ENCODE data around the gene ITPK1.
"Not testable (repeated sequence)": the region's sequence is repeated elsewhere in the genome, so short reads cannot be mapped to it uniquely, and the experiment has no call there.

ITPK1 gene

DNA sequence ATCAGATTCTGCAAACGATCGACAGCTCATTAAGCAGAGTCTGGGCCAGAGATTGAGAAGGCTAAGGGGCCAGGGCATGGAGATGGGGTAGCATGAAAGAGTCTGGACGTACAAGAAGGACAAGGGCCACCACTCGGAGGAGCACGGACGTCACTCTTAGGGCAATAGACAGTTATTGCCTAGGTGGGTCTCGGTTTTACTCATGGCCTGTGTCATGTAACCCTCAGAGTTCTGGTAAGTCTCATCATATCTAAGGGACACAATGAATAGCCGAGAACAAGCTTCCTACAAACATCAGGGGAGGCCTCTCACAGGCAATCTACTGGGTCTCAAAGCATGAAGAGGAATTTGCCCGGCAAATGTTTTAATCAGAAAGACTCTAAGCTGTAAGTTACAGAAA lies 30.4 kb upstream of the ITPK1 start:
- H3K27me3 ChIP-seq (ENCODE audit: control insufficient read depth, insufficient read depth, low read length) = no peaks in the 10 kb centered on the region
- no peaks in the 10 kb centered on the region for H3K9me3 ChIP-seq (ENCODE audit: control insufficient read depth, low read length)
- H3K36me3 ChIP-seq (ENCODE audit: control insufficient read depth, insufficient read depth, low read length) = no peaks in the 10 kb centered on the region
- H3K9ac ChIP-seq (ENCODE audit: low read length) = no peak overlapping the region
- peaks cover 8% of the 10 kb centered on the region for H3K4me1 ChIP-seq (ENCODE audit: control insufficient read depth, insufficient read depth, low read length)
- no peak overlapping the region for H3K4me3 ChIP-seq (ENCODE audit: low read length)

DNA sequence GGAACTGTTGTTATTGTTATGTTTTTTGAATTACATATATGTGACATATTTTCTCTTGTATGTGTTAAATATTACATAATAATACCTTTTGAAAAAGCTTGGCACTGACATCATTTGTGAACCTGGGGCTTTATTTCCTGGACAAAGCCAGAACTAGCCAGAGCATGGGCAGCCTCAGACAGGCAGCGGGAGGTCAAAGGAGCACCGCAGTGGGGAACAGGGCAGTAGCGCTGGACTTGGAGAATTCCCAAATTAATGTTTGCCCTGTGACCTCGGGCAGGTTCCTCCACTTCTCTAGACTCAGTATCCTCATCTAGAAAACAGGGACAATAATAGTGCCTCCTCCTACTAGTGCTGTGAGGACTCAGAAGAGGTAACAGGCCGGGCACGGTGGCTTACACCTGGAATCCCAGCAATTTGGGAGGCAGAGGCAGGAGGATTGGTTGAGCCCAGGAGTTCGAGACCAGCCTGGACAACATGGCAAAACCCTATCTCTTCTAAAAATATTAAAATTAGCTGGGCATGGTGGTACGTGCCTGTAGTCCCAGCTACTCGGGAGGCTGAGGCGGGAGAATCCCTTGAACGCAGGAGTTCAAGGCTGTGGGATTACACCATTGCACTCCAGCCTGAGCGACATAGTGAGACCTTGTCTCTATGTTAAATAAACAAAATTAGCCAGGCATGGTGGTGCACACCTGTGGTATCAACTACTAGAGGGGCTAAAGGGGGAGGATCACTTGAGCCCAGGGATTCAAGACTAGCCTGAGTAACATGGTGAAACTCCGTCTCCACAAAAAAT lies 27.3 kb upstream of the ITPK1 start:
- no peak overlapping the region for H3K4me3 ChIP-seq (ENCODE audit: low read length)
- peaks cover 8% of the 10 kb centered on the region for H3K4me1 ChIP-seq (ENCODE audit: control insufficient read depth, insufficient read depth, low read length)
- no peaks in the 10 kb centered on the region for H3K9me3 ChIP-seq (ENCODE audit: control insufficient read depth, low read length)
- H3K36me3 ChIP-seq (ENCODE audit: control insufficient read depth, insufficient read depth, low read length) = no peaks in the 10 kb centered on the region
- H3K9ac ChIP-seq (ENCODE audit: low read length) = no peak overlapping the region
- H3K27me3 ChIP-seq (ENCODE audit: control insufficient read depth, insufficient read depth, low read length) = no peaks in the 10 kb centered on the region

DNA sequence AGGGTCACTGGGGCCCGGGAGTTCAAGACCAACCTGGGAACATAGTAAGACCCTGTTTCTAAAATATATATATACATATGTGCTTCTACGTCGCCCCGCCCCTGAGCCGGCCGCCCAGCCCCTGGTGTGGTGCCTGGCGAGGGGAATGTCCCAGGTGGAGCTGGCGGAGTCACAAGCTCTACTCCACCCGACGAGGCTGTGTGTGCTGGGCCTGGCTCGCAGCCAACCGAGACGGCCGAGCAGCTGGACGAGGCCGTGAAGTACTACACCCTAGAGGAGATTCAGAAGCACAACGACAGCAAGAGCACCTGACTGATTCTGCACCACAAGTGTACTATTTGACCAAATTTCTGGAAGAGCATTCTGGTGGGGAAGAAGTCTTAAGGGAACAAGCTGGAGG lies 22.1 kb upstream of the ITPK1 start:
- Histone ChIP-seq H3K27me3 (ENCODE audit: control insufficient read depth, insufficient read depth, low read length) (no peaks in the 10 kb centered on the region), H3K4me1 (ENCODE audit: control insufficient read depth, insufficient read depth, low read length) (peaks cover 30% of the 10 kb centered on the region), H3K9me3 (ENCODE audit: control insufficient read depth, low read length) (no peaks in the 10 kb centered on the region), H3K4me3 (ENCODE audit: low read length) (no peak overlapping the region), H3K9ac (ENCODE audit: low read length) (no peak overlapping the region), H3K36me3 (ENCODE audit: control insufficient read depth, insufficient read depth, low read length) (no peaks in the 10 kb centered on the region)

DNA sequence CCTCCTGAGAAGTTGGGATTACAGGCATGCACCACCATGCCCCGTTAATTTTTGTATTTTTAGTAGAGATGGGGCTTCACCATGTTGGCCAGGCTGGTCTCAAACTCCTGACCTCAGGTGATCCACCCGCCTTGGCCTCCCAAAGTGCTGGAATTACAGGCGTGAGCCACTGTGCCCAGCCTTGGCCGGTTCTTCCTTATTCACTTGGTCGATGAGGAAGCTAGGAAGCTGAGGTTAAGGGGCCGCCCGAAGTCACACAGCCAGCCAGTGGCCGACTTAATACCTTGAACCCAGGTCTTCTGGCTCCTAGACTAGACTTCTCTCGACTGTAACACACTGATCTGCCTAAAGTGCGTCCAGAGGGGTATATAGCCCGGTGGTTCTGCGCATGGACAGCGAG lies 20.8 kb upstream of the ITPK1 start:
- H3K9ac ChIP-seq (ENCODE audit: low read length); H3K9me3 ChIP-seq (ENCODE audit: control insufficient read depth, low read length): not testable (repeated sequence)
- H3K4me1 ChIP-seq (ENCODE audit: control insufficient read depth, insufficient read depth, low read length) = peaks cover 35% of the 10 kb centered on the region

DNA sequence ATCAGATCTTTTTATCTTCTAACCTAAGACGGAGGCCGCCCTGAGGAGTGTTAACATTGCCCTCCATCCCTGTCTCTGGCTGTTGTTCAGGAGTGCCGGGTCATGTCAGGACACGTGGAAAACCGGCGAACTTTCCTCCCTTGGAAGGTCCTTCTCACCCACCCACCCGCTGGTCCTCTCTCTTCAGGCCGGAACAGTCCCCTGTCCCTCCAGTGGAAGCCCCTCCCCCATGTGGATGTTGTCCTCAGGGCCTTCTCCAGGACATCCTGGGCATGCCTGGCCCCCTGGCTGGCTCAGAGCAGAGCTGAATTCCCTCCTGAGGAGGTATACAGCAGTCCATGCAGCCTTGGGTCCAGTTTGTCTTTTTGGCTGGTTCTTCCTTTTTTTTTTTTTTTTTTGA lies 20.3 kb upstream of the ITPK1 start:
- Histone ChIP-seq H3K27me3 (ENCODE audit: control insufficient read depth, insufficient read depth, low read length) (no peaks in the 10 kb centered on the region), H3K4me3 (ENCODE audit: low read length) (no peak overlapping the region), H3K9ac (ENCODE audit: low read length) (no peak overlapping the region), H3K36me3 (ENCODE audit: control insufficient read depth, insufficient read depth, low read length) (no peaks in the 10 kb centered on the region), H3K9me3 (ENCODE audit: control insufficient read depth, low read length) (no peaks in the 10 kb centered on the region), H3K4me1 (ENCODE audit: control insufficient read depth, insufficient read depth, low read length) (peaks cover 35% of the 10 kb centered on the region)

More for the DNA sequence above, 20.8 kb upstream of the ITPK1 start:
- not testable (repeated sequence) for H3K36me3 ChIP-seq (ENCODE audit: control insufficient read depth, insufficient read depth, low read length); H3K4me3 ChIP-seq (ENCODE audit: low read length); H3K27me3 ChIP-seq (ENCODE audit: control insufficient read depth, insufficient read depth, low read length)

DNA sequence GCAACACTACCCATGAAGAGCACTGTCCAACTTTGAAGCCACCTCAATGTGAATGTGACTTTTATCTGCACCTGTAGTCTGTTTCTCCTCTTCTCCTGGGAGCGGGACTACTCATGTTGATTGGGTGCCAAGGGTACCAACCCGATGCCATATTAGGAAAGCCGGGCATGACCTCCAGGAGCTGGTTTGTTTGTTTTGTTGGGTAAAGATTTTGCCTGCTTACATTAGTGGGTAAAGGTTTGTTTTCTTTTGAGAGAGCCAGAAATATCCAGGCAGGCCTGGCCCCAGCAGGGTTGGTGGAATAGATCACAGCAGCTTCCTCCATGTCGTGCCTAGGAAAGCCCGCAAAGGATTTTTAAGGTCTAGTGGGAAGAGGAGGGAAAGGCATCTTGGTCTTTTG lies 19.7 kb upstream of the ITPK1 start:
- H3K9ac ChIP-seq (ENCODE audit: low read length) = no peak overlapping the region
- no peaks in the 10 kb centered on the region for H3K36me3 ChIP-seq (ENCODE audit: control insufficient read depth, insufficient read depth, low read length)
- H3K4me1 ChIP-seq (ENCODE audit: control insufficient read depth, insufficient read depth, low read length) = peaks cover 35% of the 10 kb centered on the region
- H3K9me3 ChIP-seq (ENCODE audit: control insufficient read depth, low read length) = no peaks in the 10 kb centered on the region
- no peaks in the 10 kb centered on the region for H3K27me3 ChIP-seq (ENCODE audit: control insufficient read depth, insufficient read depth, low read length)
- H3K4me3 ChIP-seq (ENCODE audit: low read length) = no peak overlapping the region

DNA sequence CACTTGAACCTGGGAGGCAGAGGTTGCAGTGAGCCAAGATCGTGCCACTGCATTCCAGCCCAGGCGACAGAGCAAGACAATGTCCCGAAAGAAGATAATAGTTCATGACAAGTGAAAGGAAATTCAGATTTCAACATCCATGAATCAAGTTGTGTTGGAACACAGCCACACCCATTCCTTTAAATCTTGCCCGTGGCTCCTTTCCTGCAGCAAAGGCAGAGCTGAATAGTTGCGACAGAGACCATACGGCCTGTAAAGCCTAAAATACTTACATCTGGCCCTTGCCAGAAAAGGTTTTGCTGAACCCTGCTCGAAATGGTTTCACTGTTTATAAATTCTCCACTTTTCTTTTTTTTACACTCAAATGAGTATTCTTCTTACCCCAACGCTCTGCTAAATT lies 17.7 kb upstream of the ITPK1 start:
- H3K4me3 ChIP-seq (ENCODE audit: low read length) = no peak overlapping the region
- peaks cover 31% of the 10 kb centered on the region for H3K4me1 ChIP-seq (ENCODE audit: control insufficient read depth, insufficient read depth, low read length)

DNA sequence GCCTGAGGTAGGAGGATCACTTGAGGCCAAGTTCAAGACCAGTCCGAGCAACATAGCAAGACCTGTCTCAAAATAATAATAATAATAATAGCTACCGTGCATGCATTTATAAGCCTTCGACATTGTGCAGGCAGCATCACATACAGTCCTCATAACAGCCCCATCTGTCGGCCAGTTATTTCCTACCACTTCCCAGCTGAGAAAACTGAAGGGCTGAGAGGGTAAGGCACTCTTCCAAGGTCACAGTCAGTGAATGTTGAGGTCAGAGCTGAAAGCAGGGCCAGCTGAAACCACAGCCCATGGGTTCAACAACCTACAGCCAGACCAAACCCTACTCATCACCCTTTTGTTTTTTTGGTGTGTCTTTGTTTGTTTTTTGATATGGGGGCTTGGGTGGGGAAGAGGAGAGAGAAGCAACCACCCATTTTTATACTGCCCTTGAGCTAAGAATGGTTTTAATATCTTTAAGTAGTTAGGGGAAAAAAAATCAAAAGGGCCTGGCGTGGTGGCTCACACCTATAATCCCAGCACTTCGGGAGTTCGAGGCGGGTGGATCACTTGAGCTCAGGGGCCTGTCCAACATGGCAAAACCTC lies 16.8 kb upstream of the ITPK1 start:
- Histone ChIP-seq H3K27me3 (ENCODE audit: control insufficient read depth, insufficient read depth, low read length) (no peaks in the 10 kb centered on the region), H3K4me3 (ENCODE audit: low read length) (no peak overlapping the region), H3K9ac (ENCODE audit: low read length) (no peak overlapping the region), H3K9me3 (ENCODE audit: control insufficient read depth, low read length) (no peaks in the 10 kb centered on the region), H3K36me3 (ENCODE audit: control insufficient read depth, insufficient read depth, low read length) (no peaks in the 10 kb centered on the region), H3K4me1 (ENCODE audit: control insufficient read depth, insufficient read depth, low read length) (peaks cover 23% of the 10 kb centered on the region)

More for the DNA sequence above, 17.7 kb upstream of the ITPK1 start:
- Histone ChIP-seq H3K9ac (ENCODE audit: low read length) (no peak overlapping the region), H3K36me3 (ENCODE audit: control insufficient read depth, insufficient read depth, low read length) (no peaks in the 10 kb centered on the region), H3K27me3 (ENCODE audit: control insufficient read depth, insufficient read depth, low read length) (no peaks in the 10 kb centered on the region), H3K9me3 (ENCODE audit: control insufficient read depth, low read length) (no peaks in the 10 kb centered on the region)

DNA sequence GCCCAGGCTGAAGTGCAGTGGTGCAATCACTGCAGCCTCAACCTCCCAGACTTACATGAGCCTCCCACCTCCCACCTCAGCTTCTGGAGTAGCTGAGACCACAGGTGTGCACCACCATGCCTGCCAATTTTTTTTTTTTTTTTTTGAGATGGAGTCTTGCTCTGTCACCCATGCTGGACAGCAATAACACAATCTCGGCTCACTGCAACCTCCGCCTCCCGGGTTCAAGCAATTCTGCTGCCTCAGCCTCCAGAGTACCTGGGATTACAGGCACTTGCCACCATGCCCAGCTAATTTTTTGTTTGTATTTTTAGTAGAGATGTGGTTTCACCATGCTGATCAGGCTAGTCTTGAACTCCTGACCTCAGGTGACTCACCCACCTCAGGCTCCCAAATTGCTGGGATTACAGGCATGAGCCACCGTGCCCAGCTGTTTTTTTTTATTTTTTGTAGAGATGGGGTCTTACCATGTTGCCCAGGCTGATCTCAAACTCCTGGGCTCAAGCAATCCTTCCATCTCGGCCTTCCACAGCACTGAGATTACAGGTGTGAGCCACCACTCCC lies 15.6 kb upstream of the ITPK1 start:
- not testable (repeated sequence) for H3K27me3 ChIP-seq (ENCODE audit: control insufficient read depth, insufficient read depth, low read length); H3K9ac ChIP-seq (ENCODE audit: low read length); H3K4me3 ChIP-seq (ENCODE audit: low read length); H3K9me3 ChIP-seq (ENCODE audit: control insufficient read depth, low read length); H3K36me3 ChIP-seq (ENCODE audit: control insufficient read depth, insufficient read depth, low read length)
- peaks cover 20% of the 10 kb centered on the region for H3K4me1 ChIP-seq (ENCODE audit: control insufficient read depth, insufficient read depth, low read length)

DNA sequence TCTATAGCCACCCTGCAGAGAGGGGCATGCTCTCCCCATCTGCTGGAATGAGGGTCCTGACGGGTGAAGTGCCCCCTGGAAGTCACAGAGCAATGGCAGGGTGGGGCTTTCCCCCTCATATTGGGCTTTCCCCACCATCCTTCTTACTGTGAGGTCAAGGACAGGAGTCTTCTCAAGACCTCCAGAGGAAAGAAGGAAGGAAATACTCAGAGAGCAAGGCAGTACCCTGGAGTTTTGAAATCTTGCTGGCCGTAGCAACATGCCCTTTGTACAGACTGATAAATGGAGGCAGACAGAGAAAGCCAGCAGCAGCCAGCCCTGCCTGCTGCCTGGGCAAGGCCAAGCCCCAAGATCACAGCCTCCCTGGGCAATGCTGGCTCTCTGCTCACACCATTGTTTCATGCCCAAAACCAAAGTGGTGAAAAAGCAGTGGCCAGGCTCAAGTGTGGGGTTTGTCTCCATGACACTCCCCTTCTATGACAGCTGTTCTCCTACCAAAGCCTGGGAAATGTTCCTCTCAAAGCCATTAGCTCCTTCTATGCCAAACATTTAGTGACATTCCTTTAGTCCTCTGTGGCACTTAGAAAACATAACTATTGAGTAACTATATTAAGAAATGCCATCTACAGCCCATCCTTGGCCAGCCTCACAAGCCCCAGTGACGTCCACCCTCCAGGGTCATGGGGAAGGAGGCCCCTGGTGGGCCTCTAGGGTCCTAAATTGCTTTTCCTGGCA lies 13.2 kb upstream of the ITPK1 start:
- H3K4me3 ChIP-seq (ENCODE audit: low read length) = no peak overlapping the region
- no peak overlapping the region for H3K9ac ChIP-seq (ENCODE audit: low read length)
- no peaks in the 10 kb centered on the region for H3K36me3 ChIP-seq (ENCODE audit: control insufficient read depth, insufficient read depth, low read length)
- no peaks in the 10 kb centered on the region for H3K9me3 ChIP-seq (ENCODE audit: control insufficient read depth, low read length)
- H3K27me3 ChIP-seq (ENCODE audit: control insufficient read depth, insufficient read depth, low read length) = no peaks in the 10 kb centered on the region
- H3K4me1 ChIP-seq (ENCODE audit: control insufficient read depth, insufficient read depth, low read length) = peaks cover 6% of the 10 kb centered on the region

DNA sequence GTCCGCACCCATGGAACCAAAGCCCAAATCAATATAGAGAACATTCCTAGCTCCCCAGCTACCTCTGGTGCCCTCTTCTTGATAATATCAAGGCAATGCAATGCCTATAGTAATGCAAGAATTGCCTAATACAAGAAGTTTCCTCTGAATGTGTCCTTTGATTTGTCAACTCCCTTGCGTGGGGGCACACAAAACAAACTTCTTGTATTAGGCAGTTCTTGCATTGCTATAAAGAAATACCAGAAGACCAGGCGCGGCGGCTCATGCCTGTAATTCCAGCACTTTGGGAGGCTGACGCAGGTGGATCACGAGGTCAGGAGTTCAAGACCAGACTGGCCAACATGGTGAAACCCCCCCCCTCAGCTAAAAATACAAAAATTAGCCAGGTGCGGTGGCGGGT lies 10.4 kb upstream of the ITPK1 start:
- H3K36me3 ChIP-seq (ENCODE audit: control insufficient read depth, insufficient read depth, low read length) = no peaks in the 10 kb centered on the region

DNA sequence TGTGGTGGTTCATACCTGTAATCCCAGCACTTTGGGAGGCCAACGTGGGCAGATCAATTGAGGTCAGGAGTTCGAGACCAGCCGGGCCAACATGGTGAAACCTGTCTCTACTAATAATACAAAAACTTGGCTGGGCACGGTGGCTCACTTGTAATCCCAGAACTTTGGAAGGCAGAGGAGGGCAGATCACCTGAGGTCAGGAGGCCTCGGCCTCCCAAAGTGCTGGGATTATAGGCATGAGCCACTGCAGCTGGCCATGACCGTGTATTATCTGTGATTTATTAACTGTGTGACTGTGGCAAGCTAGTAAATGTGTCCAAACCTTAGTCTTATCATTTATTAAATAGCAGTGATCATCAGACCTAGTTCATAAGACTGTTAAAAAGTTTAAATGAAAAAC lies 7.1 kb upstream of the ITPK1 start:
- Histone ChIP-seq H3K9me3 (ENCODE audit: control insufficient read depth, low read length) (no peaks in the 10 kb centered on the region), H3K27me3 (ENCODE audit: control insufficient read depth, insufficient read depth, low read length) (no peaks in the 10 kb centered on the region), H3K4me3 (ENCODE audit: low read length) (no peak overlapping the region), H3K36me3 (ENCODE audit: control insufficient read depth, insufficient read depth, low read length) (no peaks in the 10 kb centered on the region), H3K4me1 (ENCODE audit: control insufficient read depth, insufficient read depth, low read length) (no peaks in the 10 kb centered on the region), H3K9ac (ENCODE audit: low read length) (no peak overlapping the region)

More for the DNA sequence above, 10.4 kb upstream of the ITPK1 start:
- H3K9me3 ChIP-seq (ENCODE audit: control insufficient read depth, low read length) = no peaks in the 10 kb centered on the region
- no peaks in the 10 kb centered on the region for H3K27me3 ChIP-seq (ENCODE audit: control insufficient read depth, insufficient read depth, low read length)
- no peak overlapping the region for H3K4me3 ChIP-seq (ENCODE audit: low read length)
- H3K4me1 ChIP-seq (ENCODE audit: control insufficient read depth, insufficient read depth, low read length) = no peaks in the 10 kb centered on the region
- no peak overlapping the region for H3K9ac ChIP-seq (ENCODE audit: low read length)
